GM06990 (cell line): ENCODE results near the gene ADGRE1.

Experiments
- DNase-seq: peaks from one replicate; pipeline ENCODE4 v3.0.0-alpha.2; 2011; ENCODE audit not compliant: insufficient read length; ENCODE audit errors: extremely low read depth
- H3K27me3 ChIP-seq: replicated peaks from 2 replicates; pipeline ENCODE4 v1.6.0; 2011; ENCODE audit warnings: low read length; ENCODE audit not compliant: control insufficient read depth, insufficient read depth
- H3K36me3 ChIP-seq: 2 replicates; pipeline ENCODE4 v1.5.1; 2011; ENCODE audit warnings: low read length; ENCODE audit not compliant: control insufficient read depth, insufficient read depth
- H3K4me3 ChIP-seq: replicated peaks from 2 replicates; pipeline ENCODE4 v1.5.1; 2011; ENCODE audit warnings: low read depth, mild to moderate bottlenecking, control low read depth, low read length
- CTCF ChIP-seq: IDR thresholded peaks from 2 replicates; pipeline ENCODE4 v1.5.1; 2011; ENCODE audit warnings: low read length, control low read depth, mild to moderate bottlenecking, inconsistent platforms; ENCODE audit not compliant: insufficient read depth, poor library complexity, severe bottlenecking

ADGRE1 gene

GRCh38 chr19:6925801-6926751, 38.7 kb downstream of the ADGRE1 start:
- peak; percentile 36 for DNase-seq
- TF ChIP-seq CTCF = peak; percentile 52
- H3K36me3 ChIP-seq = no peaks in the 10 kb centered on the region
- peak overlapping the region; percentile 53 for H3K4me3 ChIP-seq
- H3K27me3 ChIP-seq = no peaks in the 10 kb centered on the region

GRCh38 chr19:6930190-6930589, 42.8 kb downstream of the ADGRE1 start:
- Histone ChIP-seq H3K36me3 (no peaks in the 10 kb centered on the region; the same call in 1 of the 2 replicates), H3K27me3 (no peaks in the 10 kb centered on the region), H3K4me3 (no peak overlapping the region)
- no peak for TF ChIP-seq CTCF
- DNase-seq = no peak

GRCh38 chr19:6935069-6935468, 47.7 kb downstream of the ADGRE1 start:
- Histone ChIP-seq H3K36me3 (peaks cover 1% of the 10 kb centered on the region), H3K27me3 (no peaks in the 10 kb centered on the region), H3K4me3 (no peak overlapping the region)
- TF ChIP-seq CTCF = no peak
- DNase-seq = no peak

- no peak overlapping the region for H3K4me3 ChIP-seq
- H3K27me3 ChIP-seq = no peaks in the 10 kb centered on the region
- TF ChIP-seq CTCF = no peak
- peaks cover 1% of the 10 kb centered on the region for H3K36me3 ChIP-seq
- DNase-seq = no peak
Observed at GRCh38 chr19:6935618-6936017, 48.2 kb downstream of the ADGRE1 start.

GRCh38 chr19:6945733-6946132, 58.4 kb downstream of the ADGRE1 start:
- no peak for DNase-seq
- Histone ChIP-seq H3K4me3 (no peak overlapping the region), H3K36me3 (no peaks in the 10 kb centered on the region), H3K27me3 (no peaks in the 10 kb centered on the region)
- TF ChIP-seq CTCF = no peak
